ENCODE data around the gene NXNL2. TPM values are rescaled to one million over a fixed set of nuclear protein-coding genes. Genes with fewer than 3 reads are reported as not detected.

The NXNL2 gene
- total RNA-seq, 1 donor from 2014 or later: 0.58 TPM

GRCh38 chr9:88553350-88553749, 18.4 kb downstream of the NXNL2 start:
- peaks cover 13% of the 10 kb centered on the region for H3K9me3 Mint-ChIP-seq
- no peak for TF ChIP-seq CTCF (conservative IDR thresholded peaks at IDR 0.05)
- H3K27me3 Mint-ChIP-seq: no peaks in the 10 kb centered on the region
- H3K36me3 Mint-ChIP-seq: no peaks in the 10 kb centered on the region
- H3K4me3 Mint-ChIP-seq: no peak overlapping the region
- no peak for DNase-seq (ENCODE audit: extremely low spot score, unreplicated experiment)
- peaks cover 15% of the 10 kb centered on the region for H3K4me1 Mint-ChIP-seq (ENCODE audit: unreplicated experiment)
- H3K27ac Mint-ChIP-seq: no peak overlapping the region

- DNase-seq (ENCODE audit: extremely low spot score, unreplicated experiment): no peak
- no peaks in the 10 kb centered on the region for H3K36me3 Mint-ChIP-seq
- H3K27me3 Mint-ChIP-seq: no peaks in the 10 kb centered on the region
- H3K9me3 Mint-ChIP-seq: peaks cover 4% of the 10 kb centered on the region
- TF ChIP-seq CTCF (conservative IDR thresholded peaks at IDR 0.05): no peak
- H3K4me1 Mint-ChIP-seq (ENCODE audit: unreplicated experiment): peaks cover 19% of the 10 kb centered on the region
- H3K4me3 Mint-ChIP-seq: no peak overlapping the region
- H3K27ac Mint-ChIP-seq: no peak overlapping the region
Observed at GRCh38 chr9:88555268-88555980, 20.4 kb downstream of the NXNL2 start.

- Mint-ChIP-seq H3K27me3 (no peaks in the 10 kb centered on the region), H3K36me3 (no peaks in the 10 kb centered on the region), H3K4me1 (ENCODE audit: unreplicated experiment) (peaks cover 4% of the 10 kb centered on the region), H3K4me3 (no peak overlapping the region), H3K9me3 (no peaks in the 10 kb centered on the region), H3K27ac (no peak overlapping the region)
- TF ChIP-seq CTCF (conservative IDR thresholded peaks at IDR 0.05): peak; percentile 32
- DNase-seq (ENCODE audit: extremely low spot score, unreplicated experiment): no peak
Observed at GRCh38 chr9:88559661-88560060, 24.7 kb downstream of the NXNL2 start.

- Mint-ChIP-seq H3K4me3 (no peak overlapping the region), H3K27ac (no peak overlapping the region), H3K4me1 (ENCODE audit: unreplicated experiment) (peaks cover 5% of the 10 kb centered on the region), H3K36me3 (no peaks in the 10 kb centered on the region), H3K9me3 (peaks cover 4% of the 10 kb centered on the region), H3K27me3 (no peaks in the 10 kb centered on the region)
- TF ChIP-seq CTCF (conservative IDR thresholded peaks at IDR 0.05): no peak
- DNase-seq (ENCODE audit: extremely low spot score, unreplicated experiment): no peak
Observed at GRCh38 chr9:88567870-88568269, 32.9 kb downstream of the NXNL2 start.

GRCh38 chr9:88571419-88571818, 36.4 kb downstream of the NXNL2 start:
- no peaks in the 10 kb centered on the region for H3K27me3 Mint-ChIP-seq
- no peaks in the 10 kb centered on the region for H3K9me3 Mint-ChIP-seq
- TF ChIP-seq CTCF (conservative IDR thresholded peaks at IDR 0.05): no peak
- no peak overlapping the region for H3K4me3 Mint-ChIP-seq
- no peak for DNase-seq (ENCODE audit: extremely low spot score, unreplicated experiment)
- peaks cover 9% of the 10 kb centered on the region for H3K4me1 Mint-ChIP-seq (ENCODE audit: unreplicated experiment)
- no peak overlapping the region for H3K27ac Mint-ChIP-seq
- no peaks in the 10 kb centered on the region for H3K36me3 Mint-ChIP-seq
